Measurements from ENCODE around the gene CAPZA2.

GRCh38 chr7:116861717-116862116 is 670 bp upstream of the CAPZA2 start:
- no peak for TF ChIP-seq EZH2 (IDR thresholded peaks at IDR 0.05; ENCODE audit: insufficient read depth, poor library complexity, severe bottlenecking)
- no peak for TF ChIP-seq EZH2phosphoT487 (IDR thresholded peaks at IDR 0.05; ENCODE audit: insufficient read depth, low read depth)
